A549 (cell line): ENCODE results near the gene PHF20.

Experiments used
- BCL3 ChIP-seq: fragments of >200 bp; sonication (Bioruptor Twin); formaldehyde crosslinking; IDR thresholded peaks from 3 replicates; pipeline ENCODE4 v1.6.1; 2016
- POLR2A ChIP-seq: IDR thresholded peaks from 2 replicates; pipeline ENCODE4 v1.6.1; 2012; ENCODE audit warnings: mild to moderate bottlenecking, low read length

GRCh38 chr20:35981969-35982368 is 210.2 kb downstream of the PHF20 start:
- no peak for TF ChIP-seq POLR2A
- no peak for TF ChIP-seq BCL3
